ENCODE data around the gene NAA35.
"Not testable (repeated sequence)": the region's sequence is repeated elsewhere in the genome, so short reads cannot be mapped to it uniquely, and the experiment has no call there.

NAA35 gene

DNA sequence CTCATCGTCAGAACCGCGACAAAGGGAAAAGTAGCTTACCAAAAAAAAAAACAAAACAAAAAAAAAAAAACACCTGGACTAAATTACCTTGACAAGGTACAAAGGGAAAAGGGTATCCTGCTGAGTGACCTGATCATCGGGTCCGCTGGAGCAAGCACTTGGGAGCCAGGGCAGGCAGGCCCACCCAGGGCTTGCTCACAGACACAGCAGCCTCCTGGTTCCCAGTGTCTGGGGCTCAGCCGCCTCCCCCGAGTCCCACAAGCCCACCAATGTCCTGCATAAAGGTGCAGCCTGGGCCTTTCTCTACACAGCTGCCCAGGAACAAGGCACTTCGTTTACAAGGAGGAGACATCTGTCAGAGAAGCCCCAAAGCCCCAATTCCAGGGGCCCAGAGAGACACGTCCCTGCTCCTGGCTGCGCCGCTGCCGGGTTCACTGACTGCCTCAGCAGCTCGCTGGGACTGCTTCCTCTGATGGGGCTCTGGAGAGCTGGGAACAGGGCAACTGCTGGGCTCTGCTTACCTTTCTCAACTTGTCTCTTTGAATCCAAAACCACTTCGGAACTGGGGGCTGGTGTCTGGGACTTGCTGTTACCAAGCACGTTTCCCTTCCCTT, 95.0 kb downstream of the NAA35 start:
- DNase-seq: no peak

- DNase-seq: peak; percentile 23
These were observed 95.6 kb downstream of the NAA35 start for GRCh38 chr9:86036555-86036954.

DNA sequence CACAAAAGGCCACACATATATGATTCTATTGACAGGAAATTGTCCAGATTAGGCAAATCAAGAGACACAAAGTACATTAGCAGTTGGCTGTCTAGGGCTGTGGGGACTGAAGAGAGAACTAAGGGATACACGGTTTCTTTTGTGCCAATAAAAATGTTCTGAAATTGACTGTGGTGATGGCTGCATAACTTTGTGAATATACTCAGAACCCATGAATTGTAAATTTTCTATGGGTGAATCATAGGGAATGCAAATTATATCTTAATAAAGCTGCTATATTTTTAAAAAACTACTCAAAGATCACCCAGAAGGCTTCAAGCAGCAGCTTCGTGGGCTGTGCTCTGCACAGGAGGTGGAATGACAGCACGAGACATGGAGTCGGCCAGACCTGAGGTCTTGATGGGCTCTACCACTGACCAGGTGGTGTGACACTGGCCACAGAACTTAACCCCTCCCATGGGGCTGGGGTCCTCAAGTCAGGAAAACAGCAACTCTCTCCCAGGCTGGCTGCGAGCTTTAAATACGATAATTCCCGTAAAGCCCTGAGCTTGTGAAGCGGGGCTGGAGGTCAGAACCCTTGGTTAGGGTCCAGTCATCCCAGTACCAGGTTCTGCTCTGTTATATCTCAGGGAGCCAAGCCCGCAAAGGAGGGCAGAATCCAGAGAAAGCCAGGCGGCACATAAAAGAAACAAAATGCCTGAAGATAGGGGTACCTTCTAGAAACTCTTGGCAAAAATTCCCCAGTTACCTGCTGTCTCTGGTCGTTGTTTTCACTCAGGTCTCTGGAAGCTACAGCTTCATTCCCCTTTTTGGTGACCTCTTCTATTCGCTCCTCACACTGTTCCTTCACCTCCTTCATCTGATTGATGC, 99.3 kb downstream of the NAA35 start:
- DNase-seq: no peak

DNA sequence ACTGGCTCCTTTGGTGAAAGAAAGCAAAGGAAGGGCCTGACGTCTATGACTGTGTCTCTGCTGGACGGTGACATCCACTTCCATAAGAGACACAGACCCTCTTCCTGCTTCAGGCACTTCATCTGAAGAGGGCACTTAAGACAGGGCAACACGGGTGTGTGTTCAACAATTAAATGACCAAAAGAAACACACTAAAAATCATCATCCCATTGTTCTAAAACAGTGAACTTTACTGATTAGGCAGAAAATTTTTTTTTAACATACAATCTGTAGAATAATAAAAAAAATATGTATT, 99.9 kb downstream of the NAA35 start:
- DNase-seq: no peak

DNA sequence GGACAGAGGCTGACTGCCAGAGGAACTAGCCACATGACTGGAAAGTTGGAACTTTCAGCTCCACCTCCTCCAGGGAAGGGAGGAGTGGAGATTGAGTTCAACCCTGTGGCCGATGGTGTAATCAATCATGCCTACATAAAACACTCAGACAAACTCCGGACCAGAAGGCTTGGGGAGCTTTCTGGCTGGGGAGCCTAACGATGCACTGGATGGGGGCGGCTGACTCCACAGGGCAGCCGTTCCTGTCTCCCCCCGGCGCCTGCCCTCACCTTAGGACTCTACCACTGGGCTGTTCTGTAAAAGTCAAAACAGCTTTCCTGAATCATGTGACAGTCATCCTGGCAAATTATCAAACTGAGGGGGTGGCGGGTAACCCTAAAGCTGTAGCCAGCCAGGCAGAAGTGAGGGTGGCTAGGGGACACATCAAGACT, 100.4 kb downstream of the NAA35 start:
- no peak for DNase-seq

DNA sequence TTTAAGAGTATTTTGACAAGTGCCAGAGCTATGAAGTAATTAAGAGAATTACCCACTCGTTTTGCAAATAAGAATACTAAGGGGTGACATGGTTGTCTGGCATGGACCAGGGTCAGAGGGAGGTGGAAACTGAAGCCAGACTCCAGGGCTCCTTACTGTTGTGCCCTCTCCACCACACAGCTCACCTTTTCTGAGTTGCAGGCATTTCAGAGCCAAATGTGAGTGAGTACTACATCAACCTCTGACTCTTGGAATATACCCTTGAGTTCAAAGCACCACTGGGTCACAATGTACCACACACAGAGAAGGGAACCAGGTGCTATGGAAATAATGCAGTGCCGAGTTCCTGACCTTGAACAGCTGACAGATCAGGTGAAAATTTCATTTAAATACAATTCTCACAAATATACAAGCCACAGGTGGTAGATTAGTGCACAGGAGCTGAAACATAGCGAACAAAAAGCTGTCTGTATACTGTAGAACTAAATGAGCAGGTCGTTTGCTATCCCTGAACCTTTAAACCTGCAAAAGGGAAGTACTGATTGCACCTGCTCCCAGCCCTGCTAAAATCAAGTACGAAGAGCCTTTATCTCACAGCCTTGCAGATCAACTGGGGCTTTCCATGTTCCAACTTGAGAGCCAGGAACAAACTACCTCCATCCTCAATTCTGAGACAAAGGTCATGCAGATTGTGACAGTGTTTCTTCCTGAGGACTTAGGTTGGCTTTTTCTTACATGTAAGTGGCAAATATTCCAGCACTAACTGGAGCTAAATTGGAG, 101.4 kb downstream of the NAA35 start:
- DNase-seq: no peak

DNA sequence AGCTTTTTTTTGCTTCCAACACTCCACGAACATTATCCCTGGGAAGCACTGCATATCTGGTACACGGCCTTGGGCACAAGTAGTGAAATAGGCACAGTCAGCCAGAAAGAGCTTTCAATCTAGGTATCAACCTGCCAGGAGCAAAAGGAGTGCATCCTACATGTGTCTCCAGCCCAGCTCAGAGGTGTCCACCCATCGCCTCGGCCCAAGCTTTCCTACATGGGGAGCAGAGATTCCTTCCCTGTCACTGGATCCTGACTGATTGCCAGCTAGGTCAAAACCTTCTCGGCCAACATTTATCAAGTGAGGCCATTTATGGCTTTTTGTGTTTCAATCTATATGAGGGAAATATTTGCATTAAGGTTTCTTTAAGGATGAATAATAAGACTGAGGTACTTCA, 102.6 kb downstream of the NAA35 start:
- DNase-seq: no peak

GRCh38 chr9:86043999-86044398, 103.1 kb downstream of the NAA35 start:
- DNase-seq: no peak

DNA sequence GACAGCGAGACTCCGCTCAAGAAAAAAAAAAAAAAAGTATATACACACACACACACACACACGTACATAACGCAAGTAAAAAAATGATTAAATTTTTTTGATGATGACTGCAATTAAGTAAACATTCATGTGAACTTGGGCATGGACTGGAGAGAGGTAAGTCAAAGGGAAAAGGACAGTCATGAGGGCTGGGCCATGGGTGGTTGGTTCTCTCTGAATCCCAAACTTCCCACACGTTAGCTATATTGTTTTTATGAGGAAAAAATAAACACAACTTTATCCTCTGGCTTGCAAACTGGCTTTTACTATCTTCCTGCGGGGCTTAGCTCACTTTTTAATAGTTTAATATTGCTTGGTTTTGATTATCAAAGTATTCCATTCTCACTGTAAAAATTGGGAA, 104.7 kb downstream of the NAA35 start:
- DNase-seq: no peak

DNA sequence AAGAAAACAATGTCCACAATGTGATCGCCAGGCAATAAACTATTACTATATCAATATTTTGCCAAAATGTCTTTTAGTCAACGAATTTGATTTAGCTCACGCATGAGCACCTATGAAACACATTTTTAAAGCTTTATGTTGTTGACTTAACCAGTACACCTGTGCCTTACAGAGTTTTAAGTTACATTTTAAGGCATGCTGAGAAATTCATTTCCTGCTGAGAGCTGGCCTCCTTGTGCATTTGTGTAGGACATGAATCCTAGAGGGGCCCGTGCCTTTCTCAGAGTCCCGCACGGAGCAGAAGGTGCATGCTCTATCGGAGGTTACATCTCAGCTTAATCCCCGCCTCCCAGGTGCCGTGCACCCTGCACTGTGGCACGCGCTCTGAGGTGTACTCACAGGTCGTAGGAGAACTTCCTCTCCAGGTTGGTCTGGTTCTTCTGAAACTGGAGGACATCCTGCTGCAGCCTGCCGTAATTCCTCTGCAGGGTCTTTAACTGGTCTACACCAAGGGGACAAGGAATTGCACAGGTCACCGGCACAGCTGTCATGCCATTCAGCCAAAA, 105.2 kb downstream of the NAA35 start:
- DNase-seq: no peak

GRCh38 chr9:86046930-86047341, 106.0 kb downstream of the NAA35 start:
- no peak for DNase-seq

- DNase-seq: no peak
These were observed 106.4 kb downstream of the NAA35 start for GRCh38 chr9:86047361-86047760.

GRCh38 chr9:86048018-86048742, 107.2 kb downstream of the NAA35 start:
- not testable (repeated sequence) for DNase-seq

- no peak for DNase-seq
These were observed 111.9 kb downstream of the NAA35 start for GRCh38 chr9:86052556-86053468.

DNA sequence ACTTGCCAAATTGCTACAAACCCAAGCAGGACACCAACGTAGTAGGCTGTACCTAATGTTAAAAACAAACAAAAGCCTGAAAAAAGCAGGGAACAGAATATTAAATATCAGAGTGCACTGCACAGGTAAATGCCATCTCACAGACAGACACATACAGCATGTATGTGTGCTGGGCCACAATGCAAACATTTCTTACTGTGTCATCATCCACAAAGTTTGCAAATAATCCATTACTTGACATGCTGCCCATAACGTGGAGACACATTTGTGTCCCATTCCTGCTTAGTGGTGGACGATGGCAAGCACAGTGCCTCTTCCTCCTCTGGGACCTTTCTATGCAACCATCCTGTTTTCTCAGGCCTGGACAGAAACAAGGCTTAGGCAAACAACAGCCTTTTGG, 113.7 kb downstream of the NAA35 start:
- no peak for DNase-seq

GRCh38 chr9:86057491-86057890, 116.5 kb downstream of the NAA35 start:
- DNase-seq: no peak

DNA sequence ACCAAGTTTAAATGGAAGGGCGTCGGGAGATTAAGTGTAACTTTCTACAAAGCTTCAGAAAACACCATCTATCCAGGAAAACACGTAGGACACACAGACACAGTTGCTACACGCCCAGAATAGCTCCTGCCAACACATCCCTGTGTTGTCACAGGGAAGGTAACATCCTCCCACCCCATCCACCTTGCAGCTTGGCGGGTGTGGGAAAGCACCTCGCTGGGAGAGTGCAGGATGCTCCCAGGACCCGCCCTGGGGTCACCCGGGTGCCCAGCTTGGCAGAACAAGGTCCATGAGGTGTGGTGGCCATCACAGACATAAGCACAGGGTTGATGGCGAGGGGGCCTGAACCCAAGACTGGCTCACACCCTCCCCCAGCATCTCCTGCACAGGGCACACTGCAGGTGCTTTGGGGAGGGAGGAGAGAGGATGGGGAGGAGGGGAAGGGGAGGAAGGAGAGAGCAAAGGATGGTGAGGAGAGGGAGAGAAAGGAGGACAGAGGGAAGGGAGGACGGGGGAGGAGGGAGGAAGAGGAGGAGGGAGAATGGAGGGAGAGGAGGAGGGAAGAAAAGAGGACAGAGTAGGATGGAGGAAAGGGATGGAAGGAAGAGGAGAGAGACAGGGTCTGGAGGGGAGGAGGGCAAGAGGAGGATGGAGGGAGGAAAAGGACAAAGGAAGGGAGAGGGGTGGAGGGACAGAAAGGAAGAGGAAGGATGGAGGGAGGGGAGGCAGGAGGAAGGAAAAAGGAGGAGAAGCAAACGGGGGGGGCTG, 121.2 kb downstream of the NAA35 start:
- no peak for DNase-seq

- no peak for DNase-seq
These were observed 122.1 kb downstream of the NAA35 start for GRCh38 chr9:86062845-86063693.

GRCh38 chr9:86064220-86064619, 123.3 kb downstream of the NAA35 start:
- DNase-seq: no peak
